ENCODE results near the gene ADM5. TPM values are rescaled to one million over a fixed set of nuclear protein-coding genes. Genes with fewer than 3 reads are reported as not detected.

Gene ADM5
- 3.1 and 5.7 TPM in 2 replicates for total RNA-seq (2014; rRNA removed; shearing (Covaris generic))
- 2.6 and 2.8 TPM in 2 replicates for polyA plus RNA-seq (2016; fragmentation: Nextera tagmentation; extraction: Ambion mirVana)
- long read RNA-seq, result 0 reads

- Mint-ChIP-seq H3K4me3 (peak within 1 kb of the TSS; percentile 94), H3K4me1 (peaks cover 44% of the 10 kb centered on the region), H3K9me3 (peaks cover 8% of the 10 kb centered on the region), H3K27me3 (ENCODE audit: insufficient read depth, low read depth, poor library complexity) (peaks cover 39% of the 10 kb centered on the region), H3K27ac (peak within 1 kb of the TSS; percentile 95), H3K36me3 (ENCODE audit: low read depth) (peaks cover 49% of the 10 kb centered on the region)
- H2AFZ ChIP-seq, result no peak within 1 kb of the TSS; the same call in 1 of the 2 replicates
- peaks cover 29% of the 10 kb centered on the region for H3K4me1 ChIP-seq (ENCODE audit: insufficient read depth)
- H3F3A ChIP-seq (replicated peaks; ENCODE audit: low read depth), result peaks cover 58% of the 10 kb centered on the region
- TF ChIP-seq NANOG (IDR thresholded peaks at IDR 0.05; ENCODE audit: borderline replicate concordance) (no peak), STAT1 (IDR thresholded peaks at IDR 0.05; ENCODE audit: unreplicated experiment) (no peak), POLR2AphosphoS5 (IDR thresholded peaks at IDR 0.05; ENCODE audit: low read depth) (peak; percentile 50), CTCF (conservative IDR thresholded peaks at IDR 0.05; ENCODE audit: low read depth in 2 of 2) (peak; percentile 69 to 84), EZH2phosphoT487 (IDR thresholded peaks at IDR 0.05; ENCODE audit: unreplicated experiment) (no peak), REST (IDR thresholded peaks at IDR 0.05; ENCODE audit: unreplicated experiment) (no peak), JUNB (IDR thresholded peaks at IDR 0.05; ENCODE audit: unreplicated experiment) (no peak)
- DNase-seq (ENCODE audit: low spot score), result peak; percentile 85
- peak within 1 kb of the TSS; percentile 97 for H3K4me3 ChIP-seq
- ATAC-seq, result peak; percentile 62
- peaks cover 12% of the 10 kb centered on the region for H3K36me3 ChIP-seq (ENCODE audit: insufficient read depth)
- peak within 1 kb of the TSS; percentile 85 for H3K27ac ChIP-seq (ENCODE audit: low read depth)
- H3K9me2 ChIP-seq (ENCODE audit: insufficient read depth), result no peaks in the 10 kb centered on the region
- peaks cover 25% of the 10 kb centered on the region for H4K20me1 ChIP-seq (replicated peaks; ENCODE audit: insufficient read depth)
- peak within 1 kb of the TSS; percentile 99 for H3K4me2 ChIP-seq
- H3K27me3 ChIP-seq (ENCODE audit: insufficient read depth), result no peaks in the 10 kb centered on the region
- peaks cover 18% of the 10 kb centered on the region for H3K79me2 ChIP-seq (replicated peaks; ENCODE audit: insufficient read depth)
Measured at GRCh38 chr19:49689133-49690078, at the start of gene ADM5. Gene ADM5 (plus strand): TSS chr19:49689594. CDS start chr19:49689838, 244 bp downstream.

Data from GM23338 (cell line).